Measurements from ENCODE around the gene LMTK2. TPM values are rescaled to one million over a fixed set of nuclear protein-coding genes. Genes with fewer than 3 reads are reported as not detected.

The LMTK2 gene
- total RNA-seq, 1 donor from 2014 or later: 20.6 TPM

DNA sequence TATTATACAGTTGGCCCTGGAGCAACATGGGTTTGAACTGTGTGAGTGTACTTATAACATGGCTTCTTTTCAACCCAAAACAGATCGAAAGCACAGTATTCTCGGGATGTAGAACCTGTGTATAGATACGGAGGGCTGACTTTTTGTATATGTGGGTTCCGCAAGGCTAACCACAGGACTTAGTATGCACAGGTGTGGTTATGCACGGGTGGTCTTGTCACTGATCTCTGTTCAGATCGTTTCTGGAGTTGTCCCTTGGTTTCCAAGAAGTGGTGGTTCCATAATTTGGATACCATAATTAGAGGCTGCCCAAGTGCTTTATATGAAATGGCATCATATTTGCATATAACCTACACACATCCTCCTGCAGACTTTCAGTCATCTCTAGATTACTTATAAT lies 93.7 kb downstream of the LMTK2 start:
- H3K9me3 Mint-ChIP-seq (ENCODE audit: unreplicated experiment): no peaks in the 10 kb centered on the region
- H3K27me3 Mint-ChIP-seq (ENCODE audit: unreplicated experiment): no peaks in the 10 kb centered on the region
- H3K27ac Mint-ChIP-seq (ENCODE audit: unreplicated experiment): no peak overlapping the region
- H3K4me3 Mint-ChIP-seq (ENCODE audit: unreplicated experiment): no peak overlapping the region
- H3K36me3 Mint-ChIP-seq (ENCODE audit: unreplicated experiment): no peaks in the 10 kb centered on the region
- peaks cover 7% of the 10 kb centered on the region for H3K4me1 Mint-ChIP-seq (ENCODE audit: low read depth, unreplicated experiment)
- DNase-seq: no peak
- TF ChIP-seq, protein P1, sequence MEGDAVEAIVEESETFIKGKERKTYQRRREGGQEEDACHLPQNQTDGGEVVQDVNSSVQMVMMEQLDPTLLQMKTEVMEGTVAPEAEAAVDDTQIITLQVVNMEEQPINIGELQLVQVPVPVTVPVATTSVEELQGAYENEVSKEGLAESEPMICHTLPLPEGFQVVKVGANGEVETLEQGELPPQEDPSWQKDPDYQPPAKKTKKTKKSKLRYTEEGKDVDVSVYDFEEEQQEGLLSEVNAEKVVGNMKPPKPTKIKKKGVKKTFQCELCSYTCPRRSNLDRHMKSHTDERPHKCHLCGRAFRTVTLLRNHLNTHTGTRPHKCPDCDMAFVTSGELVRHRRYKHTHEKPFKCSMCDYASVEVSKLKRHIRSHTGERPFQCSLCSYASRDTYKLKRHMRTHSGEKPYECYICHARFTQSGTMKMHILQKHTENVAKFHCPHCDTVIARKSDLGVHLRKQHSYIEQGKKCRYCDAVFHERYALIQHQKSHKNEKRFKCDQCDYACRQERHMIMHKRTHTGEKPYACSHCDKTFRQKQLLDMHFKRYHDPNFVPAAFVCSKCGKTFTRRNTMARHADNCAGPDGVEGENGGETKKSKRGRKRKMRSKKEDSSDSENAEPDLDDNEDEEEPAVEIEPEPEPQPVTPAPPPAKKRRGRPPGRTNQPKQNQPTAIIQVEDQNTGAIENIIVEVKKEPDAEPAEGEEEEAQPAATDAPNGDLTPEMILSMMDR (IDR thresholded peaks at IDR 0.05; ENCODE audit: partially characterized antibody, unreplicated experiment): no peak

DNA sequence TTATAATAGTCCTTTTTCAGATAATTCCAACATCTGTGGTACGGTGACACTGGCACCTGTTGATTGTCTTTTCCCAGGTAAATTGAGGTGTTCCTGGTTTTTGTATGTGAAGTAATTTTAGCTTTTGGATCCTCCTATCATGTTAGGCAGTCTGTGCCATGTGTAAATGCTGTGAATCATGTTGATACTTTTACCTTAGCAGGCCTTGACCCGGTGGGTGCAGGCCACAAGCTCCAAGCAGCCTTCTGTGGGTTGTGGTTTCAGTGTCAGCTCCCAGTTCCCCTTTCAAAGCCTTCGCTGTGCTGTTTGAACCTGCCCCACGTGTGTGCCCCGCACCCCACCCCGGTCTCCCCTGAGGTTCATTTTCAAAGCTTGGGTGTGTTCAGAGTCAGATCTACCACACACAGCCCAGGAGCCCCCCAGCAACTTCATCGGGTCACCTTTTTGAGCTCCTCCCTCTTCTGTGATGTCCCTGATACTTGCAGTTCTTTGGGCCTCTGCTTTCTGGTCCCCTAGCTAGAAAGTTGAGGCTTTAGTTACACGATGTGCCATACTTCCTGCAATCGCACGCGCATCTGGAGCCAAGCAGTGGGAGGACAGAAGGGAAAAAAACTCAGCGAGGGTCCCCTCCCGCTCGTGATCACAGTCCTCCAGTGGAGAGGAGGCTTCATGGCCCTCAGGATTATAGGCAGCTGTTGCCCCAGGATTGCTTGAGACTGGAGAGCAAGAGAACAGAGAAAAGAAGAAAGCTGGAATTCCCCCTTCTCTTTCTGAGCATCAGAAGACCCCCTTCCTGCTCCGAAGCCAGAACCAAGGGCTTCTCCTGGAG lies 95.9 kb downstream of the LMTK2 start:
- no peak overlapping the region for H3K27ac Mint-ChIP-seq (ENCODE audit: unreplicated experiment)
- DNase-seq: no peak

DNA sequence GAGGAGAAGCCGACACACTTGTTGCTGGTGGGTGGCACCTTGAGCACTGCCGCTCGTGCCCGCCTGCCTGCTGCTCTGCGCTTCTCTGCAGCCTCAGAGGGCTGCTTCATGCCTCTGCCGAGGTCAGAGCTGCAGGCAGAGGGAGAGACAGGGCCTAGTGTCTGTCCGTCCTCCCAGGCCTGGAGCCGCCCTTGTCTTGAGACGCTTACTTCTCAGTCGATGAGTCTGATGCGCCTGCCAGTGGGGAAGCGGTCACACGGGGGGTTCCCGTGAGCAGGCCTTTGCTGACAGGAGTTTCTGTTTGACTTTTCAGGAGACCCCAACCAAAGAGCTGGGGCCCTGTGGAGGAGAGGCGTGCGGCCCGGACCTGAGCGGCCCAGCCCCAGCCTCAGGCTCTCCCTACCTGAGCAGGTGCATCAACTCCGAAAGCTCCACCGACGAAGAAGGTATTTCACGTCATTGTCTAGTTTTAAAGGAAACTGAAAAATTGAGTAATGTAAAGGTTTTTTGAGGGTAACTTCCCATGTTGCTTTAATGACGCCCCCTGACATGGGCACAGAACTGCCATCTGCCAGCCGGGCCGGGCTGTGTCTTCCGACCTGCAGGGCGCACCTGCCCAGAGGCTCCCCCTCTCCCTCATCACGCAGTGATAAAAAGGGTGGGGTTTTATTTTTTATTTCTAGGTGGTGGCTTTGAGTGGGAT lies 96.8 kb downstream of the LMTK2 start:
- Mint-ChIP-seq H3K27ac (ENCODE audit: unreplicated experiment) (no peak overlapping the region), H3K36me3 (ENCODE audit: unreplicated experiment) (no peaks in the 10 kb centered on the region), H3K4me1 (ENCODE audit: low read depth, unreplicated experiment) (peaks cover 9% of the 10 kb centered on the region), H3K4me3 (ENCODE audit: unreplicated experiment) (no peak overlapping the region), H3K9me3 (ENCODE audit: unreplicated experiment) (peaks cover 2% of the 10 kb centered on the region), H3K27me3 (ENCODE audit: unreplicated experiment) (no peaks in the 10 kb centered on the region)
- TF ChIP-seq, protein P1 (IDR thresholded peaks at IDR 0.05; ENCODE audit: partially characterized antibody, unreplicated experiment): no peak
- DNase-seq: no peak

More for the DNA sequence above, 95.9 kb downstream of the LMTK2 start:
- H3K4me1 Mint-ChIP-seq (ENCODE audit: low read depth, unreplicated experiment): peaks cover 9% of the 10 kb centered on the region
- no peak overlapping the region for H3K4me3 Mint-ChIP-seq (ENCODE audit: unreplicated experiment)
- no peaks in the 10 kb centered on the region for H3K27me3 Mint-ChIP-seq (ENCODE audit: unreplicated experiment)
- TF ChIP-seq, protein P1 (IDR thresholded peaks at IDR 0.05; ENCODE audit: partially characterized antibody, unreplicated experiment): no peak
- H3K9me3 Mint-ChIP-seq (ENCODE audit: unreplicated experiment): peaks cover 2% of the 10 kb centered on the region
- no peaks in the 10 kb centered on the region for H3K36me3 Mint-ChIP-seq (ENCODE audit: unreplicated experiment)

DNA sequence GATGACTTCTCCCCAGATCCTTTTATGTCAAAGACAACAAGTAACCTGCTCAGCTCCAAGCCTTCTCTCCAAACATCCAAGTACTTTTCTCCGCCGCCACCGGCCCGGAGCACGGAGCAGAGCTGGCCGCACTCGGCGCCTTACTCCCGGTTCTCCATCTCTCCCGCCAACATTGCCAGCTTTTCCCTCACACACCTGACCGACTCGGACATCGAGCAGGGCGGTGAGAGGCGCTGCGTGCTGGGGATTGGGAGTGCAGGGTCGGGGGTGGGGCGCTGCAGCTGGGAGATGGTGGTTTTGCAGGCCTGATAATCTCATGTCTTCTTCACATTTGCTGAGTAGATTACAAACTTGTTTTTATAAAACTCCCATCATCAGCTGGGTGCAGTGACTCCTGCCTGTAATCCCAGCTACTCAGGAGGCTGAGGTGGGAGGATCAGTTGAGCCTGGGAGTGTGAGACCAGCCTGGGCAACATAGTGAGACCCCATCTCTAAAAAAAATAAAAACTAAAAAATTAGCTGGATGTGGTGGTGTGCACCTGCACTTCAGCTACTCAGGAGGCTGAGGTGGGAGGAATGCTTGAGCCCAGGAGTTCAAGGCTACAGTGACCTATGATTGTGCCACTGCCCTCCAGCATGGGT lies 97.4 kb downstream of the LMTK2 start:
- Mint-ChIP-seq H3K36me3 (ENCODE audit: unreplicated experiment) (no peaks in the 10 kb centered on the region), H3K27me3 (ENCODE audit: unreplicated experiment) (no peaks in the 10 kb centered on the region), H3K4me1 (ENCODE audit: low read depth, unreplicated experiment) (peaks cover 9% of the 10 kb centered on the region), H3K9me3 (ENCODE audit: unreplicated experiment) (peaks cover 2% of the 10 kb centered on the region), H3K27ac (ENCODE audit: unreplicated experiment) (no peak overlapping the region), H3K4me3 (ENCODE audit: unreplicated experiment) (no peak overlapping the region)
- TF ChIP-seq, protein P1 (IDR thresholded peaks at IDR 0.05; ENCODE audit: partially characterized antibody, unreplicated experiment): no peak
- DNase-seq: no peak

All from glutamatergic neuron (in vitro differentiated cells).